HepG2 (cell line): ENCODE data around the gene ARHGDIA. TPM values are rescaled to one million over a fixed set of nuclear protein-coding genes. Genes with fewer than 3 reads are reported as not detected.

Experiments used
- GATAD1 ChIP-seq: IDR thresholded peaks from 2 replicates; pipeline ENCODE4 v1.6.1; 2016; ENCODE audit warnings: missing genetic modification reagents, missing compliant biosample characterization
- HNF4G ChIP-seq, 2 experiments: sonication (generic) in 1 of 2; formaldehyde crosslinking in 1 of 2; IDR thresholded peaks; 2 replicates each; pipeline versions ENCODE4 v1.4.0 to v1.6.1; 2011 to 2020; ENCODE audit warnings: borderline replicate concordance in 2 of 2, low read depth in 2 of 2, mild to moderate bottlenecking in 2 of 2, low read length in 1 of 2, missing genetic modification reagents in 1 of 2, moderate library complexity in 1 of 2
- KMT2B ChIP-seq: IDR thresholded peaks from 2 replicates; pipeline ENCODE4 v1.6.1; 2016; ENCODE audit warnings: missing genetic modification reagents, missing compliant biosample characterization
- NAIF1 ChIP-seq: sonication (generic); formaldehyde crosslinking; IDR thresholded peaks from 2 replicates; pipeline ENCODE4 v1.5.0; 2020; ENCODE audit warnings: mild to moderate bottlenecking, missing genetic modification reagents, borderline replicate concordance
- RFXAP ChIP-seq: sonication (generic); formaldehyde crosslinking; IDR thresholded peaks from 2 replicates; pipeline ENCODE4 v1.4.0; 2020; ENCODE audit warnings: missing genetic modification reagents, borderline replicate concordance
- ZFP1 ChIP-seq: IDR thresholded peaks from 2 replicates; pipeline ENCODE4 v1.6.1; 2016
- ZNF180 ChIP-seq: sonication (generic); formaldehyde crosslinking; IDR thresholded peaks from 2 replicates; pipeline ENCODE4 v1.4.0; 2020; ENCODE audit warnings: low read depth, missing genetic modification reagents, borderline replicate concordance
- ZNF253 ChIP-seq: sonication (generic); formaldehyde crosslinking; IDR thresholded peaks from 2 replicates; pipeline ENCODE4 v1.8.0; 2022; ENCODE audit warnings: mild to moderate bottlenecking, missing genetic modification reagents, borderline replicate concordance
- polyA plus RNA-seq, 8 experiments: library from polyadenylated mRNA; depleted of rRNA in 3 of 8; stranded (reverse) in 7 of 8; unstranded in 1 of 8; fragments of >200 nt; fragmentation: Illumina TruSeq in 4 of 8; extraction: Trizol in 4 of 8; gene quantifications; 2 replicates each; pipeline versions ENCODE4 v1.2.1 to v1.2.3, GENCODE V29; 2011 to 2016; ENCODE audit warnings: low read depth in 4 of 8, missing spikeins in 1 of 8, mixed read lengths in 1 of 8; ENCODE audit not compliant: insufficient read depth in 1 of 8
- total RNA-seq, 5 experiments: library from RNA; depleted of rRNA; stranded (reverse); fragments of >200 nt; fragmentation: Illumina TruSeq; extraction: Trizol; gene quantifications; 2 replicates each; pipeline ENCODE4 v1.2.3, GENCODE V29; 2016; ENCODE audit warnings: low read depth in 1 of 5
- TF ChIP-seq, protein P1 (sequence below): conservative IDR thresholded peaks from 2 replicates; pipeline ENCODE4 v1.6.1; 2018; ENCODE audit warnings: missing genetic modification reagents
- TF ChIP-seq, protein P2 (sequence below): sonication (generic); formaldehyde crosslinking; IDR thresholded peaks from 2 replicates; pipeline ENCODE4 v1.8.0; 2022; ENCODE audit warnings: mild to moderate bottlenecking, missing genetic modification reagents, moderate library complexity
- TF ChIP-seq, protein P3 (sequence below), 2 experiments: fragments of 450-650 bp in 1 of 2; sonication (generic) in 1 of 2; formaldehyde crosslinking; IDR thresholded peaks; 2 replicates each; pipeline versions ENCODE4 v1.5.0 to v1.8.0; 2020 to 2022; ENCODE audit warnings: mild to moderate bottlenecking in 1 of 2, missing genetic modification reagents in 1 of 2
- TF ChIP-seq, protein P4 (sequence below): IDR thresholded peaks from 2 replicates; pipeline ENCODE4 v1.6.1; 2016
- TF ChIP-seq, protein P5 (sequence below): sonication (generic); formaldehyde crosslinking; IDR thresholded peaks from 2 replicates; pipeline ENCODE4 v1.4.0; 2020; ENCODE audit warnings: missing genetic modification reagents
- TF ChIP-seq, protein P6 (sequence below): sonication (generic); formaldehyde crosslinking; IDR thresholded peaks from 2 replicates; pipeline ENCODE4 v1.5.0; 2020; ENCODE audit warnings: mild to moderate bottlenecking, missing genetic modification reagents
- TF ChIP-seq, protein P7 (sequence below): sonication (generic); formaldehyde crosslinking; IDR thresholded peaks from 2 replicates; pipeline ENCODE4 v1.8.0; 2022; ENCODE audit warnings: missing genetic modification reagents, mild to moderate bottlenecking, inconsistent platforms, borderline replicate concordance
- TF ChIP-seq, protein P8 (sequence below): sonication (generic); formaldehyde crosslinking; IDR thresholded peaks from 2 replicates; pipeline ENCODE4 v1.8.0; 2022; ENCODE audit warnings: missing genetic modification reagents, low read depth, mild to moderate bottlenecking, borderline replicate concordance

Gene ARHGDIA
- total and polyA plus RNA-seq, 2 of the 13 experiments (the other 11 are each of a cell fraction or from before 2014, with no cell fraction given): 40.0 to 64.0 TPM

DNA sequence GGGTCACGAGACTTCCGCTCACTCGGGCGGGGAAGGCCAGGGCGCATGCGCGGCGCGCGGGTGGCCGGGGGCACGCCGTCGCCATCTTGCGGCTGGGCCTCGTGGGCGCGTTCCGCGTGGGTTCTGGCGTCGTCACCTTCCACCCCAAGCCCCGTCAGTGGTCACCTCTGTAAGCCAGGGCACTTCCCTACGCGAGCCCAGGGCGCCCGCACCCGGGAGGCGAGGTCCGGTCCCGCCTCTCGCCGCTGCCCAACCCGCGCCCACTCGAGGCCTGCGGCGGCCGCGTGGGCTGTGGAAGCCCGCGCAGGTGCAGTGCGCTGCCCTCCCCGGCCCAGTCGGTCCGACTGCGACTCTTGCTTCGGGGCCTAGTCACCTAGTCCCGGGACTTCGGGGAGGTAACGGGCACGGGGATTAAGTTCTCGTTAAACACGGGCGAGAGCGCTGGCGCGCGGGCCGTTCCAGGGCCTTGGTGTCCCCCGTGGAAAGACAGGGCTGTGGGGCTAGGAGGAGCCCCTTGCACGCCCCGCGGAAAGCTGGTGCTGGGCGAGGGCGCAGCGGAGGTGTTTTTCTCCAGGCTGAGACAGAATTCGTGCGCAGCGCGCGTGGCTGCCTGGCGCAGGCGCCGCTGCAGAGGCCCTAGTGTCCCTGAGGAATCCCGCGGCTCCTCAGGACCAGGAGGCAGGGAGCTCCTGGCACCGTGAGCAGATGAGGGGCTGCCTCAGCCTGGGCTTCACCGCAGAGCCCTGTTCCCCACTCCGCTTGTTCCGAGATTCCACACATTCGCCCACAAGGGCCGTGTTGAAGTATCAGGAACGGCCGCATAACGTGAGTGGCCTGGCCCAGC lies 472 bp upstream of the ARHGDIA start (continued):
- TF ChIP-seq, protein P1, sequence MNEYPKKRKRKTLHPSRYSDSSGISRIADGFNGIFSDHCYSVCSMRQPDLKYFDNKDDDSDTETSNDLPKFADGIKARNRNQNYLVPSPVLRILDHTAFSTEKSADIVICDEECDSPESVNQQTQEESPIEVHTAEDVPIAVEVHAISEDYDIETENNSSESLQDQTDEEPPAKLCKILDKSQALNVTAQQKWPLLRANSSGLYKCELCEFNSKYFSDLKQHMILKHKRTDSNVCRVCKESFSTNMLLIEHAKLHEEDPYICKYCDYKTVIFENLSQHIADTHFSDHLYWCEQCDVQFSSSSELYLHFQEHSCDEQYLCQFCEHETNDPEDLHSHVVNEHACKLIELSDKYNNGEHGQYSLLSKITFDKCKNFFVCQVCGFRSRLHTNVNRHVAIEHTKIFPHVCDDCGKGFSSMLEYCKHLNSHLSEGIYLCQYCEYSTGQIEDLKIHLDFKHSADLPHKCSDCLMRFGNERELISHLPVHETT (CRISPR knock-in tag): peak; percentile 95; the same call in 1 of the 2 replicates
- TF ChIP-seq HNF4G (IDR thresholded peaks at IDR 0.05; ENCODE audit: borderline replicate concordance, low read depth, low read length) (no peak; the same call in 1 of the 2 replicates), HNF4G (CRISPR knock-in tag; IDR thresholded peaks at IDR 0.05; ENCODE audit: borderline replicate concordance, low read depth) (peak; percentile 80), ZNF253 (peak; percentile 89; the same call in 1 of the 2 replicates), ZFP1 (CRISPR knock-in tag) (no peak), NAIF1 (CRISPR knock-in tag) (peak; percentile 46; the same call in 1 of the 2 replicates), GATAD1 (CRISPR knock-in tag) (peak; percentile 86), RFXAP (CRISPR knock-in tag) (no peak; the same call in 1 of the 2 replicates), ZNF180 (CRISPR knock-in tag) (no peak), KMT2B (CRISPR knock-in tag) (peak; percentile 72)
- TF ChIP-seq, protein P2, sequence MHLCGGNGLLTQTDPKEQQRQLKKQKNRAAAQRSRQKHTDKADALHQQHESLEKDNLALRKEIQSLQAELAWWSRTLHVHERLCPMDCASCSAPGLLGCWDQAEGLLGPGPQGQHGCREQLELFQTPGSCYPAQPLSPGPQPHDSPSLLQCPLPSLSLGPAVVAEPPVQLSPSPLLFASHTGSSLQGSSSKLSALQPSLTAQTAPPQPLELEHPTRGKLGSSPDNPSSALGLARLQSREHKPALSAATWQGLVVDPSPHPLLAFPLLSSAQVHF (CRISPR knock-in tag): peak; percentile 98
- TF ChIP-seq, protein P3, sequence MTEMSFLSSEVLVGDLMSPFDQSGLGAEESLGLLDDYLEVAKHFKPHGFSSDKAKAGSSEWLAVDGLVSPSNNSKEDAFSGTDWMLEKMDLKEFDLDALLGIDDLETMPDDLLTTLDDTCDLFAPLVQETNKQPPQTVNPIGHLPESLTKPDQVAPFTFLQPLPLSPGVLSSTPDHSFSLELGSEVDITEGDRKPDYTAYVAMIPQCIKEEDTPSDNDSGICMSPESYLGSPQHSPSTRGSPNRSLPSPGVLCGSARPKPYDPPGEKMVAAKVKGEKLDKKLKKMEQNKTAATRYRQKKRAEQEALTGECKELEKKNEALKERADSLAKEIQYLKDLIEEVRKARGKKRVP (CRISPR knock-in tag; IDR thresholded peaks at IDR 0.05): peak in 1 of 2 experiments; percentile 56; a peak in 1 of 4 replicates
- TF ChIP-seq, protein P4, sequence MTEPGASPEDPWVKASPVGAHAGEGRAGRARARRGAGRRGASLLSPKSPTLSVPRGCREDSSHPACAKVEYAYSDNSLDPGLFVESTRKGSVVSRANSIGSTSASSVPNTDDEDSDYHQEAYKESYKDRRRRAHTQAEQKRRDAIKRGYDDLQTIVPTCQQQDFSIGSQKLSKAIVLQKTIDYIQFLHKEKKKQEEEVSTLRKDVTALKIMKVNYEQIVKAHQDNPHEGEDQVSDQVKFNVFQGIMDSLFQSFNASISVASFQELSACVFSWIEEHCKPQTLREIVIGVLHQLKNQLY (CRISPR knock-in tag): no peak
- TF ChIP-seq, protein P5, sequence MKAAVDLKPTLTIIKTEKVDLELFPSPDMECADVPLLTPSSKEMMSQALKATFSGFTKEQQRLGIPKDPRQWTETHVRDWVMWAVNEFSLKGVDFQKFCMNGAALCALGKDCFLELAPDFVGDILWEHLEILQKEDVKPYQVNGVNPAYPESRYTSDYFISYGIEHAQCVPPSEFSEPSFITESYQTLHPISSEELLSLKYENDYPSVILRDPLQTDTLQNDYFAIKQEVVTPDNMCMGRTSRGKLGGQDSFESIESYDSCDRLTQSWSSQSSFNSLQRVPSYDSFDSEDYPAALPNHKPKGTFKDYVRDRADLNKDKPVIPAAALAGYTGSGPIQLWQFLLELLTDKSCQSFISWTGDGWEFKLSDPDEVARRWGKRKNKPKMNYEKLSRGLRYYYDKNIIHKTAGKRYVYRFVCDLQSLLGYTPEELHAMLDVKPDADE: no peak
- TF ChIP-seq, protein P6, sequence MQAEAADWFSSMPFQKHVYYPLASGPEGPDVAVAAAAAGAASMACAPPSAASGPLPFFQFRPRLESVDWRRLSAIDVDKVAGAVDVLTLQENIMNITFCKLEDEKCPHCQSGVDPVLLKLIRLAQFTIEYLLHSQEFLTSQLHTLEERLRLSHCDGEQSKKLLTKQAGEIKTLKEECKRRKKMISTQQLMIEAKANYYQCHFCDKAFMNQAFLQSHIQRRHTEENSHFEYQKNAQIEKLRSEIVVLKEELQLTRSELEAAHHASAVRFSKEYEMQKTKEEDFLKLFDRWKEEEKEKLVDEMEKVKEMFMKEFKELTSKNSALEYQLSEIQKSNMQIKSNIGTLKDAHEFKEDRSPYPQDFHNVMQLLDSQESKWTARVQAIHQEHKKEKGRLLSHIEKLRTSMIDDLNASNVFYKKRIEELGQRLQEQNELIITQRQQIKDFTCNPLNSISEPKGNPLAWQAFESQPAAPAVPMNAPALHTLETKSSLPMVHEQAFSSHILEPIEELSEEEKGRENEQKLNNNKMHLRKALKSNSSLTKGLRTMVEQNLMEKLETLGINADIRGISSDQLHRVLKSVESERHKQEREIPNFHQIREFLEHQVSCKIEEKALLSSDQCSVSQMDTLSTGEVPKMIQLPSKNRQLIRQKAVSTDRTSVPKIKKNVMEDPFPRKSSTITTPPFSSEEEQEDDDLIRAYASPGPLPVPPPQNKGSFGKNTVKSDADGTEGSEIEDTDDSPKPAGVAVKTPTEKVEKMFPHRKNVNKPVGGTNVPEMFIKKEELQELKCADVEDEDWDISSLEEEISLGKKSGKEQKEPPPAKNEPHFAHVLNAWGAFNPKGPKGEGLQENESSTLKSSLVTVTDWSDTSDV (CRISPR knock-in tag): 0 out of 2 replicates have a peak, but pooled peaks have one; percentile 85
- TF ChIP-seq, protein P7, sequence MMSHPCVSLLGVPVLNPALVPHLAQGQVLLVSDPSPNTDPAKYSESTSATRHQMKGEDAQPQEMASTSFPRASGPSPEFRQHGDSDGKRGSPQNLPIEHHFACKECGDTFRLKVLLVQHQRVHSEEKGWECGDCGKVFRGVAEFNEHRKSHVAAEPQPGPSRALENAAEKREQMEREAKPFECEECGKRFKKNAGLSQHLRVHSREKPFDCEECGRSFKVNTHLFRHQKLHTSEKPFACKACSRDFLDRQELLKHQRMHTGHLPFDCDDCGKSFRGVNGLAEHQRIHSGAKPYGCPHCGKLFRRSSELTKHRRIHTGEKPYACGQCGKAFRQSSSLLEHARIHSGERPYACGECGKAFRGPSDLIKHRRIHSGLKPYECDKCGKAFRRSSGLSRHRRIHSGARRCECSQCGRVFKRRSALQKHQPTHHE (CRISPR knock-in tag): peak; percentile 57
- TF ChIP-seq, protein P8, sequence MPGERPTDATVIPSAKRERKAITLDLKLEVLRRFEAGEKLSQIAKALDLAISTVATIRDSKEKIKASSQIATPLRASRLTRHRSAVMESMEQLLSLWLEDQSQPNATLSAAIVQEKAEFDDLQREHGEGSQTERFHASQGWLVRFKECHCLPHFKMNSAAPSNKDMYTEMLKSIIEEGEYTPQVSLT (CRISPR knock-in tag): no peak; the same call in 1 of the 2 replicates
